GM23248 (cell line): ENCODE results near the gene DENND5A.

Experiments used
- EZH2 ChIP-seq: fragments of 200-600 bp; sonication (generic); IDR thresholded peaks from 2 replicates; pipeline ENCODE4 v1.6.1; 2018; ENCODE audit warnings: antibody characterized with exemption, mild to moderate bottlenecking; ENCODE audit not compliant: insufficient read depth, poor library complexity, severe bottlenecking
- EZH2phosphoT487 ChIP-seq: fragments of 200-600 bp; sonication (generic); IDR thresholded peaks from 2 replicates; pipeline ENCODE4 v1.6.1; 2018; ENCODE audit warnings: antibody characterized with exemption, moderate library complexity, mild to moderate bottlenecking, low read depth; ENCODE audit not compliant: insufficient read depth

GRCh38 chr11:9273376-9274336 lies 8.5 kb upstream of the DENND5A start:
- TF ChIP-seq EZH2phosphoT487 (no peak), EZH2 (no peak)
